GM18867 (cell line): Measurements from ENCODE around the gene TAGLN3.
"Not testable (repeated sequence)": the region's sequence is repeated elsewhere in the genome, so short reads cannot be mapped to it uniquely, and the experiment has no call there.

Source experiments
- ATAC-seq: cut with Tn5 transposase; IDR thresholded peaks from one replicate; pipeline ENCODE4 v1.9.1; 2021; ENCODE audit warnings: mild to moderate bottlenecking, moderate library complexity; ENCODE audit not compliant: unreplicated experiment

Gene TAGLN3

DNA sequence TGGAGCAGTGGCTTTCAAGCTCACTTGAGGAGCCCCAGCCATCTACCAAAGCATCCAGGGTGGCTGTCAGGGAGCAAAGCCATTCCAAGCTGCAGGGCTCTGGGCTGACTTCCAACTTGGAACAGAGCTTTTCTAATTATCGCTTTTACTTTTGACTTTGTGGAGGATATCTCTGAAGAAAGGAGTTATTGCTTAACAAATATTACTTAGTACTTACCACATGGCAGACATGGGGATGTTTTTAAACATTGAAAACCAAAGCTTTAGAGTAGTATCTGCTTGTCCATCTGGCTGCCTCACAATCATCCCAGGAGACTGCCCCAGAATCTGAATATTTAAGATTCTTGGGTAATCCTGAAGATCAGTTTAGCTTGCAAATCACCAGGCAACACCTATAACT is 8.9 kb downstream of the TAGLN3 start:
- no peak for ATAC-seq

DNA sequence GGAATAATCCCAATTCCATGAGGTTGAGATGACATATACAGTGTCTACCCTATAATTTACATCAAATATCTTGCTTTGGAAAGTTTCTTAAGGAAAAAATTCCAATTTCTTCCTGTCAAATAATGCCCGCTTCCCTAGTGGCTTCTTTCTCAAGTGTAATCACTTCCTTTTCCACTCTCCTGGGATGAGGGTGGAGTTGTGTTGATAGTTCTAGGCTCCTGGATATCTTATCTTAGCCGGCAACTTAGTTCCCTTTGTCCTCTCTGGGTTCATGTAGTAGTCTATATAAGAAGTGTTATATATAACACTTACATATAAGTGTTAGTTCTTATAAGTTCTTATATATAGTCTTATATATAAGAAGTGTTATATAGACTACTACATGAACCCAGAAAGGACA is 10.9 kb downstream of the TAGLN3 start:
- ATAC-seq = no peak

DNA sequence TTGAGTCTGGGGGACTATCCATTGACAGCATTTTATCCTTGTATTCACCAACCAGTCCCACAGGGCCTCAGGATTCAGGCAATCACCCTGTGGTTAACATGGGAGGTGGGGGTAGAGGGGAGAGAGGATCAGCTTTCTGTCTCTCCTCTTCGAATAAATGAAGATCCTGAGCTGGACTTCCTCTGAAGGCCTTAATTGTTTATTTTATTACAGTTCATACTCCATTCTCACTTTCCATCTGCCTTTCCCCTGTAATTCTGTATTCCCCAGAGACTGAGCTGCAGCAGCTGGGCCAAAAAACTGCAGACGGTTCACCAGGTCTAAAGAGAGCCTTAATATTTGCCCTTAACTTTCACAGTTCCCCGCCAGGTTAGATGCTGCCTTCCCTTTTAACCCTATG is 11.9 kb downstream of the TAGLN3 start:
- ATAC-seq = no peak

DNA sequence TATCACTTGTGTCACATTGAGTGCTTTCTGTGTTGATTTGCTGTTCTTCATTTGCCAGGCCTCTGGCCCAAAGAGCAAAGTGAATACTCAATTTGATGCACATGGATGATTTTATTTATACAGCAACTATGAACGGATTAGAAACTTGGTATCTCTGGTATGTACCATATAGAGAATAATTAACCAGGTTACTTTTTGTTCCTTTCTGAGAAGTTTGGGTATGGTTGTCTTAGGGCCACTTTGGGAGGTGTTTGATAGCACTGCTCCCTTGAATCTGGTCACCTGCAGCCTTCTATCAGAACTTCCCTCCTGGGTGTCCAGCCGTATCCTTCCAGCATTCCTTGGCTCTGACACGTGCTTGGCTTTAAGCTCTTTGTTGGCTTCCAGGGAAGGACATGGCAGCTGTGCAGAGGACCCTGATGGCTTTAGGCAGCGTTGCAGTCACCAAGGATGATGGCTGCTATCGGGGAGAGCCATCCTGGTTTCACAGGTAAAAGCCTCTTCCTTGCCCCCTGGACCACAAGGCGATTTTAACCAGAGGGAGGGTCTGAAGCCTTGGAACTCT is 12.7 kb downstream of the TAGLN3 start:
- no peak for ATAC-seq

DNA sequence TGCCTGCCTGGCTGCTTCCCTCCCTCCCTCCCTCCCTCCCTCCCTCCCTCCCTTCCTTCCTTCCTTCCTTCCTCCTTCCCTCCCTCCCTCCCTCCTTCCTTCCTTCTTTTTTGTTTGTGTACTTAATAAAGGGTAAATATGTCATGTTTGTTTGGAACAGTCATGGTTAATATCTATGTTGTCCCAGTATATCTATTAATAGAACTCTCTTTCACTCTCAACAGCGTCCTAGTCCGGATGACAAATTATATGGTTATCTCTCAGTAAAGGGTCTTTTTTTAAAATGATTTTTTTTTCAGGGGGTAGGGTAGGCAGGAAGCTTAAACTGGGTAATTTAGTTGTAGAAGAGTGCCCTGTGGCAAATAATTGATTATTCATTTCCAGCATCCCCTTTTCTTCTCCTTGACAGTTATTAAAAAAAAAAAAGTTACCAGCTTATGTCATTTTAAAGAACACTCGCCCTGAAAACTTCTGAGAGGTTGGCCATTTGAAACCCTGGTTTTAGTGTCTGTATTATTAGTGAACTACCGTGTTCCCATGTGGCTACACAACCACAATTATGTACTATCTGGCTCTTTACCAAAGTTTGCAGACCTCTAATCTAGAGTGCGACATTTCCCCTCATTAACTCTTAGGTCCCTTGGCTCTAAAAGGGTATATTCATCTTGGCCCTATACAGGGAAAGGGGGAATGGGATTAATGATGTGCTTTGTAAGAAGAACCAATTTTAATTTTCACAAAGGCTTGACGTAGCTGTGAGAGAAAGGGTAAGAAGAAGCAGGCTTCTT is 13.7 kb downstream of the TAGLN3 start:
- no peak for ATAC-seq

DNA sequence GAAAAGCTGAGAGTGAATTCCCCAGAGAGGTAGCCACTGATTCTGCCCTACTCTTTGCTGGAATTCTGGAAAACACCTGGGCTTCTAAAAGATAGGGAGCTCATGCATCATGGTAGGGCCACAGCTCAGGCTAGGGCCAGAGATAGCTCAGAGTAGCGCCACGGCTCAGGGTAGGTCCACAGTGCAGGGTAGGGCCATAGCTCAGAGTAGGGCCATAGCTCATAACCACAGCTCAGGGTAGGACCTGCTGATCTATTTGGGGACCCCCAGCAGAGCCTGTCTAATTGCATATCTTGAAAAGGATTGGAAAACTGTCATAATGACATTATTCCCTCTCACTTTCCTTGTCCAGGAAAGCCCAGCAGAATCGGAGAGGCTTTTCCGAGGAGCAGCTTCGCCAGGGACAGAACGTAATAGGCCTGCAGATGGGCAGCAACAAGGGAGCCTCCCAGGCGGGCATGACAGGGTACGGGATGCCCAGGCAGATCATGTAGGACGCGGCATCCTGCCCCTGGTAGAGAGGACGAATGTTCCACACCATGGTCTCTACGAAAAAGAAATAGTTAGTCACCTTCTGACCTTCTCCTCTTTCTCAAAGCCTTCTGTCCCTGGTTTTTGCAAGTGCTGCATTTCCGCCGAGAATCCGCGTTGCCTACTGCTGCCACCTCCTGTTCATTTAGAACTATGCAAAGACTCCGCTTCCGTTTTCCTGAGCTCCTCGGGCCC is 14.5 kb downstream of the TAGLN3 start:
- peak; percentile 91 for ATAC-seq

DNA sequence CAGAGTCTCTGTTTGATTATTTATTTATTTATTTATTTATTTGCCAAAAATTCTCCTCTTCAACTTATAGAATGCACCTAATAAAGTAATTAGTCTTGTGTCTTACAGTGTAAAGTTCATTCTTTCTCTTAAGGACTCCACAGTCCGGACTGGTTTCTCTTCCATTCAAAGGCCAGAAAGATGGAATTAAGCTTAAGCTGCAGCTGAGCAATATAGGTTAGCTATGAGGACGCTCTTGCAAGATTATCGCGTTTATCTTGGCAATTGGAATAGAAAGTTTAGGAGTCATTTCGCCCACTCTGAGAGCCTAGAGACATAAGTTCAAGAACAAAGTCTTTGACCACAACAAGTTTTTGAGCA is 15.0 kb downstream of the TAGLN3 start:
- peak; percentile 20 for ATAC-seq

DNA sequence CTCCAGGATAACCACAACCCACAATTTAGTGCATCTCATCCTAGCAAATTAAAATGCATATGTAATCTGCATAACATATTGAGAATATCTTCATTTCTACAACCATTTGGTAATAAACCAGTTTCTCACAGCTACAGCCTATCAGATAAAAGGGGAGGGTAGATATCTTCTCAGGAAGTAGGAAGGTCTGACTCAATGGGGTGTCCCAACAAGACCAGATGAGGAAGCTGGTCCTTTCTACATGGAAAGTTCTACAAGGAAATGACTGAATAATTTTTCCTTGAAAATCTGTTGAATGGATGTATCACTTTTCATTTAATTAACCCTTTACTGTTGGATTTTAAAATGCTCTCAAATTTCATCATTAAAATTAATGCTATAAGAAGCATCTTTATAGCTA is 18.4 kb downstream of the TAGLN3 start:
- ATAC-seq = no peak

DNA sequence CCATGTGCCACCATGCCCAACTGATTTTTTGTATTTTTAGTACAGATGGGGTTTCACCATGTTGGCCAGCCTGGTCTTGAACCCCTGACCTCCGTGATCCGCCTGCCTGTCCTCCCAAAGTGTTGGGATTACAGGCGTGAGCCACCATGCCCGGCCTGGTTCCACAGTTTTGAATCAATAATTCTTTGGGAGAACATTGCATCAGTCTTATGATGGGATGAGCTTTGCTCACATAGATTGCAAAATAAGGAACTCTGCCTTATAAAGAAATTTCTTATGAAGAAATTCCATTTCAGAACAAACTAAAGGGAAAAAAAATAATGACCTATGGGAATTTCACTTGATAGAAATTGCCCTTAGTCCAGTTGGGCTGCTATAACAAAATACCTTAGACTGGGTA is 20.0 kb downstream of the TAGLN3 start:
- no peak for ATAC-seq

DNA sequence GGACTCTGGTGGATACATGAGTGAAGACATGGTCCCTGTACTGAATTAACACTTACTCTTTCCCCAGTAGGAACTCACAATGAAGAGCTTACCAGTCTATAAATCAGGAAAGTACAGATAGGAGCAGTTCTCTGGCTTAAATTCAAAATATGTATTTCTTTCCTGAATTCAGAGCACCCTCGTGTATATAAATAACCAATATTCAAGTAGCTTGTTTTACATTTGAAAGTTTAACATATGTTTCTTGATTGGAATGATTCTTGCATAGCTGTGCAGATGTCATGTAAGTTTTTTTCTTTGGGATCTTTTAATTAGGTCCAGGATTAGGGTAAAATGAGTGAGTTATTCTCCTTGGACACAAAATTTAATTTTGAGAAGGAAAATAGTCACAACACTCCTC is 21.0 kb downstream of the TAGLN3 start:
- ATAC-seq = no peak

DNA sequence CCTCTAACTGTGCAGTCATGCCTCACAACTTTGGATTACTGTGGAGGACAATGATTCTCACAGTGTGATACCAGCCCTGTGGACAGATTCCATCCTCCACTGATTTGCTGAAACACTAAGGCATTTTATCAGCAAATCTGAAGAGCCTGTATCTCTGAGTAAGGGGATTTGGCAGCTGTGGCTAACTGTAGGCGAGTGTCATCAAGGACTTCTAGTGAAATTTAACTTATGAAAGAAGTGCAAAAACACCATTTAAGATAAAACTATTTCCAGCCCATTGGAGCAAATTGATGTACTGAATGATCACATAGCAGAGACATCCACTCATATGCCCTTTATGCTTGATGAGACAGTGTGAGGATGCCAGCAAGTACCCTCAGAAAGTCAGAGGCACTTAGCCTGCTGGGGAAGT is 22.0 kb downstream of the TAGLN3 start:
- no peak for ATAC-seq

DNA sequence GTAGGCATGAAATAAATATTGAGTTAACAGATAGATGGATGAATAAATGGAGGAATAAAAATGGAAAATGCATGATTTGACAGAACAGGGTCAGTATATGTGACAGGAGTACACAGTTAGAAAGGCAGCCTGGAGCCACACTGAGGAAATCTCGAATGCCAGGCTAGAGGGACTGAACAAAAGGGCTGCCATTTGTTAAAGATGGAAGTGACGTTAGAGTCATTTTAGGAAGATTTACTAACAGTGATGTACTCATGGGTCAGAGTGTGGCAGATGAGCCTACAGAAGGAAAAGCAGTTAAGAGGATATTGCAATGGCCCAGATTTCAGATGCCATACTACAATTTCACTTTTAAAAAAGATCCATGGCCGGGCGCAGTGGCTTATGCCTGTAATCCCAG is 28.4 kb downstream of the TAGLN3 start:
- no peak for ATAC-seq

DNA sequence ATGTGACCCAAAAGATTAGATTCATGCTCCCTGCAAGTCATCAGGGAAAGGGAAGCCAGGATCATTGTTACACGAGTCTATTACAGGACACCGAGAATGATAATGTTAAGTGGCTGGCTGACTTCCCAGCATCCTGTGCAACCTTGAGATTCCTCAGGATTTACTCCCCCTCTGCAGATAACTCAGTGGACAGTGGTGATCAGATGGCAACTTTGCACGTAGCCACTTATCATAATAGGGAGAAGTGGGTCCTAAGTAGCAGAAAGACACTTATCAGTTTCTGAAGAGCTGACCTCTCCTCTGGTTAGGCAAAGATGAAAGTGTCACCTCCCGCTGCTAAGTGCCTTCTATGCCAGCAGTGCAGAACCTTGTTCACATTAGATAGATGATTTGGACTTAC is 29.1 kb downstream of the TAGLN3 start:
- ATAC-seq = no peak

DNA sequence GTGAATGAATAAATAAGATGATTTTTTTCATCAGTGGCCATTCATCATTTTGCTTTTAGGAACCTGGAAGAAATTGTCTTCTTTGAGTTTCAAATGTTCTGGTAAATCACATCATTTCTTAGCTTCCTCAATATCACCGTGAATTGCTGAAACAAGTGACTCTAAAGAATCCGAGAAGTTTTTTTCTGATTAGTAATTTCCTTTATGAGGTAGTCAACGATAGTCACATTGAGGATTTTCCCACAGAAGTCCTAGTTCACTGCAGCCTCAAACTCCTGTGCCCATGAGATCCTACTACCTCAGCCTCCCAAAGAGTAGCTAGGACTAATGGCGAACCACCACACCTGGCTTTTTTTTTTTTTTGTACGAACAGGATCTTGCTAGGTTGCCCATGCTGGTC is 32.2 kb downstream of the TAGLN3 start:
- ATAC-seq = no peak

DNA sequence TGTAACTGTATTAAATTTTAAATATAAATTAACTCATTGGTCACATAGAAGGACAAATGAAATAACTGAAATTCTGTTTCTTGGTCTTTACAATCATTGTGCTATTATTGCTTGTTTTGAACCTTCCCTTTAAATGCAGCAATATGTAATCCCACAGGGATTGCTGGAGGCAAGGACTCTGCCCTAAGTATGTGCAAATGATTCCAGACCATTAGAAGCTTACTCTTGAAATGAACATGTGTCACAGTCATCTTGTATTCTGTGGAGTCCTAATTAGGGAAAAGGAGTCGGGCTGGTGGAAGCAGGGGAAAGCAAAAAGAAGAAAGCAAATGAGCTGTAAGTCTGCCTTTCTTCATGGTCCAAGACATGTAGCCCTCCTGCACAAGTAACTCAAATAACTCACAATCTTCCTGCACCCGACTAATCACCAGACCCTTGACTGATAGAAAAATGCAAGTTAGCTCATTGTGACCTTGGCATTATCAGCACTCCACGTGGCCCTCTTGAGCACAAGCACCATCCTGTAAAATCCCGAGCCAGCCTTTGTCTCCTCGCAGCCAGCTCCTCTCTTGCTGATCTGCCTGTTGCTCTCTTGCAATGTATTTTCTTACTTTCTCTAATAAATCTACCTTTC is 33.5 kb downstream of the TAGLN3 start:
- no peak for ATAC-seq

DNA sequence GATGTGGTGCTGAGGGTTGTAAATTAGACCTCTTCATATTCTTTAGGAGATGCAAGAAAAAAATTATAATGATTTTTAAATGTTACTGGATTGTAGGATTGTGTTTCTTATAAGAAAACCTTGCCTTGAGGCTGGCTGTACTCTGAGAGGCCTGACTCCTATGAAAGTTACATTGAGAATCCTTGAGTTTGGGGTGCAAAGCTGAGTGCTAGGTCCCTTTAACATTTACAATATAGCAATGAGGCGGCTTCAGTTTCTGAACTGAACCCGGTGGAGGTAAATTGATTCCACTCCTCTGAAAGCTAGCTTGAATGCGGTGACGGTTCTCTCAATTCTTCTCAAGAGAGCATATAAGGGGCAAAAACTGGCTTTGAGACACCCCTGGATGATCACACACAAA is 35.7 kb downstream of the TAGLN3 start, which contains the start of gene TMPRSS7:
TMPRSS7 (plus strand) TSS at position 301 of the 400 bp plus-strand sequence. CDS start 110 bp downstream, outside the sequence.
- no peak for ATAC-seq

DNA sequence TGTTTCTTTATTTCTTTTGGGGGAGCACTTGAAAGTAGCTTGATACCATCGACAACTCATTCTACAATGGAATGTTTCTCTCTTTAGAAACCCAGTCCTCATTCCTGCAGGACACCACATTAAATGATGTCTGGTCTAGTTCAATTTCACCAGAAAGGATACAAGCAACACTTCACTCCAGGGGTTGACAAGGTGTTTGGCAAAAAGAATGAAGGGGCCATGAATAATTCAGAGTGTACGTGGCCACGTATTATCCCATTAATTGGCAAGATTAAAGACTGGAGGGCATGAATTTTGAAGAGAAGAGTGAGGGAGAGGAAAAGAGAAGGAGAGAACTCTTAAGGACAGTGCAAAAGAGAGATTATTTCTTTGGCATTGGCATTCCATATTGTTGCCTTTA is 36.5 kb downstream of the TAGLN3 start:
- ATAC-seq = no peak

DNA sequence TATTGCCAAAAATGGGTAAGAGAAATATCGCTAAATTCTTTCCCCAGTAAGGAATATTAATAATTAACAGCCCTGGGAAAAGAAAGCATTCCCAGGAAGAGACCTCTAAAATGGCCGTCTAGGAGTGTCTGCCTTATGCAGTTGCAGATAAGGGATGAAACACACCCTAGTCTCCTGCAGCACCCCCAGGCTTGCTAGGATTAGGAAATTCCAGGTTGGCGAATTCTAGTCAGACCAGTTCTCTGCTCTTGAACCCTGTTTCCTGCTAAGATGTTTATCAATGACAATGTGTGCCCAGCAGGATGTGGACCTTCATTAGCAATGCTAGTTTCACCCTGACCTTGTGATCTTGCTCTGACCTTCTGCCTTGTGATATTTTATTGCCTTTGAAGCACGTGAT is 38.5 kb downstream of the TAGLN3 start:
- not testable (repeated sequence) for ATAC-seq

DNA sequence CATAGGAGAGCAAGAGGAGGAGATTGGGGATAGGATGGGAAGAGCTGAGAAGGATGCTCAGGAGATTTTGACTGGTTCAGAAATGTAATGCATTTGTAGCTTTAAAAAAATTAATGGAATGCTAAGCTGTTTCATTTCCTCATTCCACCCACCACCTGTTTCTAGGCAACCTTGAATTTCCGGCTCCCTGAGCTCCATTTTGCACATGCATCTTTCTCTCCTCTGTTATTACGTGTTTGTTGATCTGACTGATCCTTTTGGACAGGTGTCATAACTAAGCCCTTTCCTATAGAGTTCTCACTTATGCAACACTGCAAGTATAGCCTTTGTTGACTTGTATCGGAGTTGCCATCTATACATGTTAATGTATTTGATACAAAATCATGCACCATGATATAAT is 40.1 kb downstream of the TAGLN3 start:
- ATAC-seq = no peak

DNA sequence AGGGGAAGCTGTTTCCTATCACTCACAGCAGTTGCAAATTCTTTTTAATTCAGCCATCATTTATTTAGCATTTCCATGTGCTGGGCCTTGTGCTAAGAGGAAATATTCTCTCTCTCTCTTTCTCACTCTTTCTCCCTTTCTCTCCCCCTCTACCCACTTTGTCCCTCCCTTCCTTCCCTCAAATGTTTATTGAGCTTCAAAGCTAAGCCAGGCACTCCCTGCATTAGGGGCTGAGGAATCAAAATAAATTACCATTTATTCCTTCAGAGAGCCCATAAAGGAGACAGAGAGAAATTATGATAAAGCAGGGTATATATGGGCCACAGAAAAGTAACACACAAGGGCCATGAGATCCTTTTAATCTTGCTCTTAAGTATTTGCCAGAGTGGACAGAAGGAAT is 42.6 kb downstream of the TAGLN3 start:
- ATAC-seq = no peak

DNA sequence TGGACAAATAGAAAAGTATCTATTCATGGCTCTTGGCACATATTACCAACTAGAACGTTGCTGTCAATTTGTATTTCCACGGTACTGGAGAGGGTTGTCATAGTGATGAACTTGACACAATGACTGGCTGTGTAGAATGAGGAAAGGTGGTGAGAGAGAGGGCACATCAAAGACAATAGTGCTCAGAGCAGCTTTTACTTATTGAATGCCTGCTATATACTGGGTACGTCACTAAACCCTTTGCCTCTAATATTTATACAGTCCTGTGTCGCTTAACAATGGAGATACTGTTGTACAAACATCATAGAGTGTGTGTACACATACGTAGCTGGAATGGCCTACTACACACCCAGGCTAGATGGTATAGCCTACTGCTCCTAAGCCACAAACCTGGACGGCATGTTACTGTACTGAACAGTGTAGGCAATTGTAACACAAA is 44.1 kb downstream of the TAGLN3 start:
- ATAC-seq = no peak
